ENCODE data around the gene VKORC1.

GRCh38 chr16:31043352-31043751 lies 51.2 kb downstream of the VKORC1 start:
- no peak for TF ChIP-seq POLR2A (IDR thresholded peaks at IDR 0.05)
- TF ChIP-seq CTCF (IDR thresholded peaks at IDR 0.05) = no peak

All from lower leg skin (tissue), 3 donors.